Mucosa of descending colon (tissue), 3 donors: ENCODE results near the gene AP1B1. TPM values are rescaled to one million over a fixed set of nuclear protein-coding genes. Genes with fewer than 3 reads are reported as not detected.
A peak's percentile ranks its signal among the peaks of the same experiment; 100 is the strongest.

ENCODE experiments used
- ATAC-seq: fragments of 200-7000 bp; cut with Tn5 transposase; one replicate; pipeline ENCODE4 v1.9.1; 2020; ENCODE audit warnings: mild to moderate bottlenecking, moderate library complexity
- DNase-seq, 3 donors: peaks; one replicate each; pipeline ENCODE4 v3.0.0-alpha.2; 2020
- H3K36me3 ChIP-seq: fragments of 200-600 bp; one replicate; pipeline ENCODE4 v1.8.0; 2021; ENCODE audit warnings: low read depth, mild to moderate bottlenecking
- H3K4me1 ChIP-seq: fragments of 200-600 bp; one replicate; pipeline ENCODE4 v1.8.0; 2021; ENCODE audit warnings: low read depth, mild to moderate bottlenecking
- H3K4me3 ChIP-seq: fragments of 200-600 bp; one replicate; pipeline ENCODE4 v1.8.0; 2021; ENCODE audit warnings: mild to moderate bottlenecking
- H3K9me3 ChIP-seq: fragments of 200-600 bp; one replicate; pipeline ENCODE4 v1.8.0; 2021; ENCODE audit warnings: mild to moderate bottlenecking
- intact Hi-C, 2 donors: fragments of 100-400 bp; cut with DNase I in 1 of 2; cut with micrococcal nuclease in 1 of 2; formaldehyde crosslinking; loops; one replicate each; pipeline versions ENCODE4 v1.11.0 to v1.11.1; 2022; cut with DNase I, micrococcal nuclease
- total RNA-seq, 3 donors: library from RNA; stranded (reverse); fragmentation: NEBNext Ultra II Directional in 2 of 3; extraction: Animal tissue kit (Norgen Biotek cat#: 25700) in 2 of 3; gene quantifications; one replicate each; pipeline versions ENCODE4 v1.2.1 to v1.2.4, GENCODE V29; 2021 to 2023
- TF ChIP-seq, protein P1 (sequence below): fragments of 200-600 bp; IDR thresholded peaks from one replicate; pipeline ENCODE4 v1.8.0; 2022; ENCODE audit warnings: antibody characterized with exemption, mild to moderate bottlenecking
- donor health status: DM: no; HTN: no; CAD: no; lungs with moderate emphysema.
- donor health status: DM: no; HTN: no; CAD: no.
- donor health status: DM: no; HTN: yes; CAD: no.

AP1B1 gene
- total RNA-seq, 3 donors from 2014 or later = 74.4 to 105 (median 88.8) TPM

DNA sequence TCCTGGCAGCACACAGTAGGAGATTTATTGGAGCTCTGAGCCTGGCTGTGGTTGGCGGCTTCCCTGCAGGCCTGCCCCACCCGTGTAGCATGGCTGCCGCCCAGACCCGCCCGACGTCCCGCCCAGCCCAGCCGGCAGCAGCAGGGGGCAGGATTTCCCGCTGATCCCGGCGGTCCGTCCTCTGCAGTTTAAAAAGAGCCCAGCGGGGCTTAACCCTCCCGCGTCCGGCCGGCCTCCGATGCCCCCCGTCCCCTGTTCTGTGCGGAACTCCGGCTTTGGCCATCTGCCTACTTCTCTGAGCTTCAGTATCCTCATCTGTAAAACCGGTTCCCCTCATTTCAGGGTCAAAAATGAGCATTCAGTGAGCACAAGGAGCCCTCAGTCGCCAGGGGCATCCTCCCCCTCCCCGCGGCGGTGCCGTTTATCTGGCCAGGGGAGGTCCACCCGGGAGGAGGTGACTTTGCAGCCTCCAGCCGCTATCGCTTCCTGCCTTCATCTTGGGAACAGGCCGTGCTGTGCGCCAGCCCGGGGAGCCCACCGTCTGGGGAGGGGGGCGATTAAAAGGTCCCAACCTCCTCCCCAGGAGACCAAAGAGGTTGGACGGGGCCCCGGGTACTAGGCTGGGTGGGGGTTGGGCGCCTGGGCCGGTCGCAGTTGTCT, 82.1 kb downstream of the AP1B1 start, which contains the start of gene GAS2L1:
Gene GAS2L1 (plus strand): TSS at position 476 of the 660 bp plus-strand sequence. CDS start 1,456 bp downstream, outside the sequence.
- Histone ChIP-seq H3K4me3 (peak within 1 kb of the TSS; percentile 75), H3K4me1 (peaks cover 57% of the 10 kb centered on the region), H3K36me3 (no peaks in the 10 kb centered on the region), H3K9me3 (no peaks in the 10 kb centered on the region)
- ATAC-seq (peak; percentile 72), DNase-seq (peak; percentile 85 to 92 (median 89))
- intact Hi-C loops = no loop called here
- TF ChIP-seq, protein P1, sequence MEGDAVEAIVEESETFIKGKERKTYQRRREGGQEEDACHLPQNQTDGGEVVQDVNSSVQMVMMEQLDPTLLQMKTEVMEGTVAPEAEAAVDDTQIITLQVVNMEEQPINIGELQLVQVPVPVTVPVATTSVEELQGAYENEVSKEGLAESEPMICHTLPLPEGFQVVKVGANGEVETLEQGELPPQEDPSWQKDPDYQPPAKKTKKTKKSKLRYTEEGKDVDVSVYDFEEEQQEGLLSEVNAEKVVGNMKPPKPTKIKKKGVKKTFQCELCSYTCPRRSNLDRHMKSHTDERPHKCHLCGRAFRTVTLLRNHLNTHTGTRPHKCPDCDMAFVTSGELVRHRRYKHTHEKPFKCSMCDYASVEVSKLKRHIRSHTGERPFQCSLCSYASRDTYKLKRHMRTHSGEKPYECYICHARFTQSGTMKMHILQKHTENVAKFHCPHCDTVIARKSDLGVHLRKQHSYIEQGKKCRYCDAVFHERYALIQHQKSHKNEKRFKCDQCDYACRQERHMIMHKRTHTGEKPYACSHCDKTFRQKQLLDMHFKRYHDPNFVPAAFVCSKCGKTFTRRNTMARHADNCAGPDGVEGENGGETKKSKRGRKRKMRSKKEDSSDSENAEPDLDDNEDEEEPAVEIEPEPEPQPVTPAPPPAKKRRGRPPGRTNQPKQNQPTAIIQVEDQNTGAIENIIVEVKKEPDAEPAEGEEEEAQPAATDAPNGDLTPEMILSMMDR = peak; percentile 70

DNA sequence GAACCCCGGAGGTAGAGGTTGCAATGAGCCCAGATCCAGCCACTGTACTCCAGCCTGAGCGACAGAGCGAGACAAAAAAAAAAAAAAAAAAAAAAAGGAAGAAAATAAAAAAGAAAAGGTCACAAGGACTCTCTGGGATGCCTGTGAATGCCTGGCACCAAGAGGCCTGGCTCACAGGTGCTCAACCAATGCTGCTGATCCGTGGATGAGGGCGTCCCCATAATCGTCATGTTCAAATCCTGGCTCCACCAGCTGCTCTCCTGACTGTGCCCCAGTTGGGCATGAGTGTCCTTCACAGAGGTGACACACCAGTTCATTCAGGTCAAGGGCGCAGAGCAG, 82.6 kb downstream of the AP1B1 start:
- H3K4me1 ChIP-seq = peaks cover 52% of the 10 kb centered on the region
- H3K4me3 ChIP-seq = peak overlapping the region; percentile 75
- intact Hi-C loops = no loop called here
- H3K9me3 ChIP-seq = no peaks in the 10 kb centered on the region
- ATAC-seq = no peak
- H3K36me3 ChIP-seq = no peaks in the 10 kb centered on the region
- DNase-seq = no peak
- TF ChIP-seq, protein P1 = no peak

DNA sequence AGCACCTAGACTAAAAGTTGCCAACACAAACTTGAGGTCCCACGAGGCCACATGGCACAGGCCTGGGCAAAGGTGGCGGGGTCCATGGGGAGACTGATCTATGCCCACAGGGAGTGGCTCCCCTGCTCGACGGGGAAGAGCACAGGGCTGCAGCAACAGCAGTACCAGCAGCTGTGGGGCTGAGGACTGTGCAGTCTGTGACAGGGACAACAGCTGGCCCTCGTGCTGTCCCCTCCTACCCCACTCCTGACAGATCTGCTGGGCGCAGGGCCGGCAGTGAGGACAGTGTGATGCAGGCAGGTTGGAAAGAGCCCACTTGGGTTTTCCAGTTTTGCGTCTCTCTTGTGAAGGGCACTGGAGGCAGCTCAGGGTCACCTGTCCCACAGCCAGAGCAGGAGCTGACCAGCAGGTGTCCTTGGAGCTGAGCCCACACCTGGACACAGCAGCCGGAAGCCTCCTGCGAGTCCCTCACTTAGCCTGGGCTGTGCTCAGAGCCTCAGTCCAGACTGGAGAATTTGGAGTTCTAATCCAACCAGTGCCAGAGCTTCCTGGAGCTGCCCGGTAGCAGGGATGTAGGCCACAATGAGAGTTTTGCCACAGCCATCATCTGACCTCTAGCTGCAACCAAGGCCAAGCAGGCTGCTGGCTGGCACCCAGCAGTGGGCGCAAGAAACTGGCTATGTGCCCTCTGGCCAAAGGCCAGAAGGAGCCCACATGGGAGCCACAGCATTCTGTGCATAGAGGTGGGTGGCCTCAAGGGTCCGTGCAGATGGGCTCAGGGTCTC, 85.5 kb downstream of the AP1B1 start:
- Histone ChIP-seq H3K9me3 (no peaks in the 10 kb centered on the region), H3K4me1 (peaks cover 23% of the 10 kb centered on the region), H3K36me3 (peaks cover 14% of the 10 kb centered on the region), H3K4me3 (no peak overlapping the region)
- intact Hi-C loops = no loop called here
- TF ChIP-seq, protein P1 = no peak
- DNase-seq = peak in 1 of 3 donors; percentile 49
- ATAC-seq = peak; percentile 11

DNA sequence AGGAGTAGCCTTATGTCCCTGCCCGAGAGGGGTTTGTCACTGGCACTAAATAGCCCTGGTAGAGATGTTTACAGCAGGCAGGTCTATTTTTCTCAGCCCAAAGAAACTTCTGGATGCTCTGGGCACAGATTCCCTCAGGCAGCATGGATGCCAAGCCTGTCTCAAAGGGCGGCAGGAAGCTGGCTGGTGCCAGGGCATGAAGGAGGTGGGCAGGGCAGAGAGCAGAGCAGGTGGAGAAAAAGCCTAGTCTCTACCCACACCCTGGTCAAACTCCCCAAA, 86.0 kb downstream of the AP1B1 start:
- TF ChIP-seq, protein P1 = no peak
- Histone ChIP-seq H3K4me3 (no peak overlapping the region), H3K36me3 (peaks cover 14% of the 10 kb centered on the region), H3K4me1 (peaks cover 18% of the 10 kb centered on the region), H3K9me3 (no peaks in the 10 kb centered on the region)
- intact Hi-C loops = no loop called here
- ATAC-seq (peak; percentile 6), DNase-seq (no peak)

DNA sequence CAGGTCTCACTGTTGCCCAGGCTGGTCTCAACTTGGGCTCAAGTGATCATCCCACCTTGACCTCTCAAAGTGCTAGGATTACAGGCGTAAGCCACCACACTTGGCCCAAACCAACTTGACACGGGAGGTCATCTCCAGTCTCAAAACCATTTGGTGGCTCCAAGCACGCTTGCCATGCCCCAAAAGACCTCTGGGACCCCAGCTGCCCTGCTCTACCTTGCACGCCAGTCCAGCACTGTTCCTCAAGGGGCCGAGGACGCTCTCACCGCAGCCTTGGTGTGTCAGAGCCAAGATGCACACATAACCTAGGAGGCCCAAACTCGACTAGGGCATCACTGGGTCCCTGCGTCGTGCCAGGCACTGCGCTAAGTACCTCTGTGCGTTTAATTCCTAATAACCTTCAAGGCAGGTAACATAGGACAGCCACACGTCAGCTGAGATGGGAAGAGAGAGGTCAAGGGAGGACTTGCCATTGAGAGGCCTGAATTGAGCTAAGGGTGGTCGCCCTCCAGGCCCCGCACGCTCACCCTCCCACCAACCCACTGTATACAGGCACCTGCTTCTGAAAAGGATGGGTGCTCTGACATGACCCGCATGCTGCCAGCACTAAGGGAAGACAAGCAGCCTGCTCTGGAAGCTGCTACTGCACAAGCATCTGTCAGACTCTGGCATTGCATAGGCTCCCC, 86.5 kb downstream of the AP1B1 start:
- H3K4me3 ChIP-seq = no peak overlapping the region
- DNase-seq (no peak), ATAC-seq (no peak)
- H3K9me3 ChIP-seq = no peaks in the 10 kb centered on the region
- H3K36me3 ChIP-seq = peaks cover 17% of the 10 kb centered on the region
- intact Hi-C loops = no loop called here
- peaks cover 18% of the 10 kb centered on the region for H3K4me1 ChIP-seq
- TF ChIP-seq, protein P1 = no peak
